ENCODE measurements around the gene MYO7A. TPM values are rescaled to one million over a fixed set of nuclear protein-coding genes. Genes with fewer than 3 reads are reported as not detected.

Gene MYO7A
- total and polyA plus RNA-seq, 2 experiments from 2014 or later = 1.8 to 5.4 TPM

DNA sequence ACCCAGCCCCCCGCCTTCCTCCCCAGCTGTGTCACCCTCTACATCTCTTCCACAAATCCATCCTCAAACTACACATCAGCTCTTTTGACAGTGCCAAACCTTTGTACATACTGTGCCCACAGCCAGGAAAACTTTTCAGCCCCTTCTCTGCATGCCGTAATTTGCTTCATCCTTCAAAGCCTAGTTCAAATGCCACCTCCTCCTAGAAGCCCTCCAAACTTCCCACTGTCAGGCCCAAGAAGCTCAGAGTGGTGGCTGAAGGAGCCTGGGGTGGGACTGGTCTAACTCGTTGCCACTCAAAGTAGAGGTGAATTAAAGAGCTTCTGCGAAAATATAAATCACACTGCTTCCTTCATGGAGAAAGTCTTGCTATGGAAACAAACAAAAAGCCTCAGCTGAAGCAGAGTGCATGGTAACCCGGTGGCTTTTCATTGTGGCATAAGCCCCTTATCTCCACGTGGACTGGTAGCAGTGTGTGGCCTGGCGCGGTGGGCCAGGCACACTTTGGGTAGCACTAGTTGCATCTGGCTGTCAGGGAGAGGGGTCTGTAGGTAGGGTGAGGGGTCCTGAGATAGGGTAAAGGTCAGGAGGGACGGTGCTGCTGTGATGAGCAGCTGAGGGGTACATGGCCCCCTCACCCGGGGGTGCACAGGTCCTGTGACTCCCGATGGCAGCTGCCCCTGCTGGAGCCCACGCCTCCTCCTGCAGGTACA lies 76.9 kb downstream of the MYO7A start (continued):
- TF ChIP-seq, protein P1, sequence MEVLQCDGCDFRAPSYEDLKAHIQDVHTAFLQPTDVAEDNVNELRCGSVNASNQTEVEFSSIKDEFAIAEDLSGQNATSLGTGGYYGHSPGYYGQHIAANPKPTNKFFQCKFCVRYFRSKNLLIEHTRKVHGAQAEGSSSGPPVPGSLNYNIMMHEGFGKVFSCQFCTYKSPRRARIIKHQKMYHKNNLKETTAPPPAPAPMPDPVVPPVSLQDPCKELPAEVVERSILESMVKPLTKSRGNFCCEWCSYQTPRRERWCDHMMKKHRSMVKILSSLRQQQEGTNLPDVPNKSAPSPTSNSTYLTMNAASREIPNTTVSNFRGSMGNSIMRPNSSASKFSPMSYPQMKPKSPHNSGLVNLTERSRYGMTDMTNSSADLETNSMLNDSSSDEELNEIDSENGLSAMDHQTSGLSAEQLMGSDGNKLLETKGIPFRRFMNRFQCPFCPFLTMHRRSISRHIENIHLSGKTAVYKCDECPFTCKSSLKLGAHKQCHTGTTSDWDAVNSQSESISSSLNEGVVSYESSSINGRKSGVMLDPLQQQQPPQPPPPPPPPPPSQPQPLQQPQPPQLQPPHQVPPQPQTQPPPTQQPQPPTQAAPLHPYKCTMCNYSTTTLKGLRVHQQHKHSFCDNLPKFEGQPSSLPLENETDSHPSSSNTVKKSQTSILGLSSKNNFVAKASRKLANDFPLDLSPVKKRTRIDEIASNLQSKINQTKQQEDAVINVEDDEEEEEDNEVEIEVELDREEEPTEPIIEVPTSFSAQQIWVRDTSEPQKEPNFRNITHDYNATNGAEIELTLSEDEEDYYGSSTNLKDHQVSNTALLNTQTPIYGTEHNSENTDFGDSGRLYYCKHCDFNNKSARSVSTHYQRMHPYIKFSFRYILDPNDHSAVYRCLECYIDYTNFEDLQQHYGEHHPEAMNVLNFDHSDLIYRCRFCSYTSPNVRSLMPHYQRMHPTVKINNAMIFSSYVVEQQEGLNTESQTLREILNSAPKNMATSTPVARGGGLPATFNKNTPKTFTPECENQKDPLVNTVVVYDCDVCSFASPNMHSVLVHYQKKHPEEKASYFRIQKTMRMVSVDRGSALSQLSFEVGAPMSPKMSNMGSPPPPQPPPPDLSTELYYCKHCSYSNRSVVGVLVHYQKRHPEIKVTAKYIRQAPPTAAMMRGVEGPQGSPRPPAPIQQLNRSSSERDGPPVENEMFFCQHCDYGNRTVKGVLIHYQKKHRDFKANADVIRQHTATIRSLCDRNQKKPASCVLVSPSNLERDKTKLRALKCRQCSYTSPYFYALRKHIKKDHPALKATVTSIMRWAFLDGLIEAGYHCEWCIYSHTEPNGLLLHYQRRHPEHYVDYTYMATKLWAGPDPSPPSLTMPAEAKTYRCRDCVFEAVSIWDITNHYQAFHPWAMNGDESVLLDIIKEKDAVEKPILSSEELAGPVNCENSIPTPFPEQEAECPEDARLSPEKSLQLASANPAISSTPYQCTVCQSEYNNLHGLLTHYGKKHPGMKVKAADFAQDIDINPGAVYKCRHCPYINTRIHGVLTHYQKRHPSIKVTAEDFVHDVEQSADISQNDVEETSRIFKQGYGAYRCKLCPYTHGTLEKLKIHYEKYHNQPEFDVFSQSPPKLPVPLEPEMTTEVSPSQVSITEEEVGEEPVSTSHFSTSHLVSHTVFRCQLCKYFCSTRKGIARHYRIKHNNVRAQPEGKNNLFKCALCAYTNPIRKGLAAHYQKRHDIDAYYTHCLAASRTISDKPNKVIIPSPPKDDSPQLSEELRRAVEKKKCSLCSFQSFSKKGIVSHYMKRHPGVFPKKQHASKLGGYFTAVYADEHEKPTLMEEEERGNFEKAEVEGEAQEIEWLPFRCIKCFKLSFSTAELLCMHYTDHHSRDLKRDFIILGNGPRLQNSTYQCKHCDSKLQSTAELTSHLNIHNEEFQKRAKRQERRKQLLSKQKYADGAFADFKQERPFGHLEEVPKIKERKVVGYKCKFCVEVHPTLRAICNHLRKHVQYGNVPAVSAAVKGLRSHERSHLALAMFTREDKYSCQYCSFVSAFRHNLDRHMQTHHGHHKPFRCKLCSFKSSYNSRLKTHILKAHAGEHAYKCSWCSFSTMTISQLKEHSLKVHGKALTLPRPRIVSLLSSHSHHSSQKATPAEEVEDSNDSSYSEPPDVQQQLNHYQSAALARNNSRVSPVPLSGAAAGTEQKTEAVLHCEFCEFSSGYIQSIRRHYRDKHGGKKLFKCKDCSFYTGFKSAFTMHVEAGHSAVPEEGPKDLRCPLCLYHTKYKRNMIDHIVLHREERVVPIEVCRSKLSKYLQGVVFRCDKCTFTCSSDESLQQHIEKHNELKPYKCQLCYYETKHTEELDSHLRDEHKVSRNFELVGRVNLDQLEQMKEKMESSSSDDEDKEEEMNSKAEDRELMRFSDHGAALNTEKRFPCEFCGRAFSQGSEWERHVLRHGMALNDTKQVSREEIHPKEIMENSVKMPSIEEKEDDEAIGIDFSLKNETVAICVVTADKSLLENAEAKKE (CRISPR knock-in tag; IDR thresholded peaks at IDR 0.05) = no peak
- no peak for TF ChIP-seq ZNF331 (CRISPR knock-in tag; IDR thresholded peaks at IDR 0.05; ENCODE audit: low read depth)
- TF ChIP-seq ZNF114 (CRISPR knock-in tag; IDR thresholded peaks at IDR 0.05) = no peak
- TF ChIP-seq, protein P2, sequence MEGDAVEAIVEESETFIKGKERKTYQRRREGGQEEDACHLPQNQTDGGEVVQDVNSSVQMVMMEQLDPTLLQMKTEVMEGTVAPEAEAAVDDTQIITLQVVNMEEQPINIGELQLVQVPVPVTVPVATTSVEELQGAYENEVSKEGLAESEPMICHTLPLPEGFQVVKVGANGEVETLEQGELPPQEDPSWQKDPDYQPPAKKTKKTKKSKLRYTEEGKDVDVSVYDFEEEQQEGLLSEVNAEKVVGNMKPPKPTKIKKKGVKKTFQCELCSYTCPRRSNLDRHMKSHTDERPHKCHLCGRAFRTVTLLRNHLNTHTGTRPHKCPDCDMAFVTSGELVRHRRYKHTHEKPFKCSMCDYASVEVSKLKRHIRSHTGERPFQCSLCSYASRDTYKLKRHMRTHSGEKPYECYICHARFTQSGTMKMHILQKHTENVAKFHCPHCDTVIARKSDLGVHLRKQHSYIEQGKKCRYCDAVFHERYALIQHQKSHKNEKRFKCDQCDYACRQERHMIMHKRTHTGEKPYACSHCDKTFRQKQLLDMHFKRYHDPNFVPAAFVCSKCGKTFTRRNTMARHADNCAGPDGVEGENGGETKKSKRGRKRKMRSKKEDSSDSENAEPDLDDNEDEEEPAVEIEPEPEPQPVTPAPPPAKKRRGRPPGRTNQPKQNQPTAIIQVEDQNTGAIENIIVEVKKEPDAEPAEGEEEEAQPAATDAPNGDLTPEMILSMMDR (conservative IDR thresholded peaks at IDR 0.05; ENCODE audit: low read depth in 2 of 2) = no peak
- TF ChIP-seq STAT1 (IDR thresholded peaks at IDR 0.05; ENCODE audit: unreplicated experiment) = no peak
- TF ChIP-seq CREB1 (CRISPR knock-in tag; IDR thresholded peaks at IDR 0.05; ENCODE audit: low read depth) = no peak
- TF ChIP-seq, protein P3, sequence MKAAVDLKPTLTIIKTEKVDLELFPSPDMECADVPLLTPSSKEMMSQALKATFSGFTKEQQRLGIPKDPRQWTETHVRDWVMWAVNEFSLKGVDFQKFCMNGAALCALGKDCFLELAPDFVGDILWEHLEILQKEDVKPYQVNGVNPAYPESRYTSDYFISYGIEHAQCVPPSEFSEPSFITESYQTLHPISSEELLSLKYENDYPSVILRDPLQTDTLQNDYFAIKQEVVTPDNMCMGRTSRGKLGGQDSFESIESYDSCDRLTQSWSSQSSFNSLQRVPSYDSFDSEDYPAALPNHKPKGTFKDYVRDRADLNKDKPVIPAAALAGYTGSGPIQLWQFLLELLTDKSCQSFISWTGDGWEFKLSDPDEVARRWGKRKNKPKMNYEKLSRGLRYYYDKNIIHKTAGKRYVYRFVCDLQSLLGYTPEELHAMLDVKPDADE (IDR thresholded peaks at IDR 0.05) = no peak
- no peak for TF ChIP-seq EZH2phosphoT487 (IDR thresholded peaks at IDR 0.05; ENCODE audit: unreplicated experiment)
